ENCODE results near the gene GPR161. TPM values are rescaled to one million over a fixed set of nuclear protein-coding genes. Genes with fewer than 3 reads are reported as not detected.

The GPR161 gene
- total RNA-seq, 3 donors from 2014 or later (not counting 1 experiment from before 2014, with no cell fraction given), result not detected

DNA sequence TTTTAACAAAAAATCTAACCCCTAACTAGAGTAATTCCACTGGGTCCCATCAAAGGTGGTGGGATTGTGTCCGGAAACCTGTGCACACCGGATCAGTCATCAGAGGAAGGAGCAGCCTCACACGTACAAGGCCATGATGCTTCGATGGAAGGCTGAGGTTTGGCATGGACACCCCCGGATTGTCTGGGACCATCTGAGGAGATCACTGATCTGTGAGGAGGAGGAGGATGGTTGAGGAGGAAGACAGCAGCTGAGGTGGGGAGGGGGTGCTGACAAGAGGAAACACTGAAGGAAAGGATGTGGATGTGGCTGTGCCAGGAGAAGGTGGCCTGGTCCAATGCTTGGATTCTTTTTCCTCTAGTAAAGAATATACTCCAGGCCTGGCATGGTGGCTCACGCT lies 41.3 kb downstream of the GPR161 start:
- TF ChIP-seq, protein P1, sequence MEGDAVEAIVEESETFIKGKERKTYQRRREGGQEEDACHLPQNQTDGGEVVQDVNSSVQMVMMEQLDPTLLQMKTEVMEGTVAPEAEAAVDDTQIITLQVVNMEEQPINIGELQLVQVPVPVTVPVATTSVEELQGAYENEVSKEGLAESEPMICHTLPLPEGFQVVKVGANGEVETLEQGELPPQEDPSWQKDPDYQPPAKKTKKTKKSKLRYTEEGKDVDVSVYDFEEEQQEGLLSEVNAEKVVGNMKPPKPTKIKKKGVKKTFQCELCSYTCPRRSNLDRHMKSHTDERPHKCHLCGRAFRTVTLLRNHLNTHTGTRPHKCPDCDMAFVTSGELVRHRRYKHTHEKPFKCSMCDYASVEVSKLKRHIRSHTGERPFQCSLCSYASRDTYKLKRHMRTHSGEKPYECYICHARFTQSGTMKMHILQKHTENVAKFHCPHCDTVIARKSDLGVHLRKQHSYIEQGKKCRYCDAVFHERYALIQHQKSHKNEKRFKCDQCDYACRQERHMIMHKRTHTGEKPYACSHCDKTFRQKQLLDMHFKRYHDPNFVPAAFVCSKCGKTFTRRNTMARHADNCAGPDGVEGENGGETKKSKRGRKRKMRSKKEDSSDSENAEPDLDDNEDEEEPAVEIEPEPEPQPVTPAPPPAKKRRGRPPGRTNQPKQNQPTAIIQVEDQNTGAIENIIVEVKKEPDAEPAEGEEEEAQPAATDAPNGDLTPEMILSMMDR (IDR thresholded peaks at IDR 0.05), result no peak
- Mint-ChIP-seq H3K9me3 (no peaks in the 10 kb centered on the region), H3K36me3 (no peaks in the 10 kb centered on the region), H3K27ac (no peak overlapping the region), H3K4me3 (no peak overlapping the region), H3K4me1 (no peaks in the 10 kb centered on the region), H3K27me3 (ENCODE audit: low read depth in 2 of 2) (peaks cover 0 to 3% of the 10 kb centered on the region in 2 donors)
- Histone ChIP-seq H3K4me3 (ENCODE audit: low read length) (no peak overlapping the region), H3K4me1 (ENCODE audit: control insufficient read depth, insufficient read depth, low read length) (no peaks in the 10 kb centered on the region), H3K27me3 (ENCODE audit: control insufficient read depth, insufficient read depth, low read length) (no peaks in the 10 kb centered on the region), H3K9me3 (ENCODE audit: control insufficient read depth, insufficient read depth, low read length) (no peaks in the 10 kb centered on the region), H3K36me3 (ENCODE audit: control insufficient read depth, insufficient read depth, low read length) (no peaks in the 10 kb centered on the region), H3K27ac (ENCODE audit: low read length) (no peak overlapping the region)
- intact Hi-C loops (cut with micrococcal nuclease), result no loop called here
- DNase-seq (no peak), ATAC-seq (no peak)
- WGBS (ENCODE audit: insufficient coverage), result 97% methylated on average over 6 of the region's 6 CpGs

GRCh38 chr1:168093616-168094015 lies 43.1 kb downstream of the GPR161 start:
- ATAC-seq, result no peak
- WGBS (ENCODE audit: insufficient coverage), result 93% methylated on average over 4 of the region's 4 CpGs

DNA sequence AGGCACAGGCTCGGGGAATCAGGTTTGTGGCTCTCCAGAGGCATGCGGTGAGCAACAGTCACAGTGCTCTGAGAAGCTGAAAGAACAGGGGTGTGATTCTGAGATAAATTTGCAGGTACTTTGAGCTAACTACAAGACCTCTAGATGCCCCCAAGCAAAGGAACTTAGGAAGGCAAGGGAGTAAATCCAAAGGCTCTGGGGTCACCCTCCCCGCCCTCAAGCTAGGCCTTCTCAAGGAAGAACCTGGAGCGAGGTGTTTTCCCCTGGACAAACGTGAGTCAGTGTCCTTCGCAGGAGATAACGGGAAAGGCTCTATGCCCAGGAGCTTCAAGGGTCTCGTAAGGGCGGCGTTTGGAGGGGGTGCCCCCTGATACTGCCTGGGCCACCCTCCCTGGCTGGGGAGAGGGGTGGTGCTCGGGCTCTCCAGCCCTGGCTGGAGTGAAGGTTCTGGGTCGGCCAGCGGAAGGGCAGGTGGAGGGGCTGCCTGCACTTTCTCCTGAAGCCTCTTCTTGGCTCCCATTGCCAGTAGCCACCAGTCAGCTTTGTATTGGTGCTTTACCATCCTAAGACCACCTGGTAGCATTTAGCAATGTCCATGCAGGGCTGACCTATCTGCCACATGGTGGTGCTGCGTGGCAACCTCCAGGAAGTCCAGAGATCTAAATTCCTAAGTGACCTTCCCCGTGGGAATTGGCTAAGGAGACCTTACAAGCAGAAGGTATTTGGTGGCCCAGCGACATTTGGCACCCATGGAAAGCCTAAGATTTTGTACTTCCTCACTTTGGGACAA lies 44.0 kb downstream of the GPR161 start:
- no peak overlapping the region for H3K4me3 ChIP-seq (ENCODE audit: low read length)
- intact Hi-C loops (cut with micrococcal nuclease), result no loop called here
- no peaks in the 10 kb centered on the region for H3K36me3 Mint-ChIP-seq
- TF ChIP-seq, protein P1 (IDR thresholded peaks at IDR 0.05), result no peak
- no peaks in the 10 kb centered on the region for H3K36me3 ChIP-seq (ENCODE audit: control insufficient read depth, insufficient read depth, low read length)
- no peaks in the 10 kb centered on the region for H3K4me1 Mint-ChIP-seq
- H3K4me3 Mint-ChIP-seq, result no peak overlapping the region
- H3K9me3 ChIP-seq (ENCODE audit: control insufficient read depth, insufficient read depth, low read length), result no peaks in the 10 kb centered on the region
- 85% methylated on average over 16 of the region's 16 CpGs for WGBS (ENCODE audit: insufficient coverage)
- H3K27ac Mint-ChIP-seq, result no peak overlapping the region
- no peaks in the 10 kb centered on the region for H3K4me1 ChIP-seq (ENCODE audit: control insufficient read depth, insufficient read depth, low read length)
- ATAC-seq, result no peak
- H3K9me3 Mint-ChIP-seq, result no peaks in the 10 kb centered on the region
- peaks cover 0 to 3% of the 10 kb centered on the region in 2 donors for H3K27me3 Mint-ChIP-seq (ENCODE audit: low read depth in 2 of 2)
- no peak for DNase-seq
- H3K27ac ChIP-seq (ENCODE audit: low read length), result no peak overlapping the region
- H3K27me3 ChIP-seq (ENCODE audit: control insufficient read depth, insufficient read depth, low read length), result no peaks in the 10 kb centered on the region

More at GRCh38 chr1:168093616-168094015, 43.1 kb downstream of the GPR161 start:
- intact Hi-C loops (cut with micrococcal nuclease), result no loop called here
- Mint-ChIP-seq H3K4me3 (no peak overlapping the region), H3K27ac (no peak overlapping the region), H3K27me3 (ENCODE audit: low read depth in 2 of 2) (peaks cover 0 to 3% of the 10 kb centered on the region in 2 donors), H3K36me3 (no peaks in the 10 kb centered on the region), H3K4me1 (no peaks in the 10 kb centered on the region), H3K9me3 (no peaks in the 10 kb centered on the region)
- H3K4me3 ChIP-seq (ENCODE audit: low read length), result no peak overlapping the region
- H3K27me3 ChIP-seq (ENCODE audit: control insufficient read depth, insufficient read depth, low read length), result no peaks in the 10 kb centered on the region
- TF ChIP-seq, protein P1 (IDR thresholded peaks at IDR 0.05), result no peak
- DNase-seq, result no peak
- H3K27ac ChIP-seq (ENCODE audit: low read length), result no peak overlapping the region
- no peaks in the 10 kb centered on the region for H3K36me3 ChIP-seq (ENCODE audit: control insufficient read depth, insufficient read depth, low read length)
- no peaks in the 10 kb centered on the region for H3K9me3 ChIP-seq (ENCODE audit: control insufficient read depth, insufficient read depth, low read length)
- H3K4me1 ChIP-seq (ENCODE audit: control insufficient read depth, insufficient read depth, low read length), result no peaks in the 10 kb centered on the region

All from natural killer cell (primary cell).